Activated naive CD4-positive, alpha-beta T cell treated with anti-CD3 and anti-CD28 coated beads, Interleukin-2, amount 50 U/mL, for 72 hours (primary cell): ENCODE measurements around the gene TLR8. TPM values are rescaled to one million over a fixed set of nuclear protein-coding genes. Genes with fewer than 3 reads are reported as not detected.

Experiments
- ATAC-seq, 2 donors: fragments of 150-1000 bp; cut with Tn5 transposase; 2 replicates each; pipeline ENCODE4 v1.10.0; 2021; ENCODE audit warnings: mild to moderate bottlenecking in 2 of 2, moderate library complexity in 2 of 2
- DNase-seq, 2 donors: peaks; one replicate each; pipeline ENCODE4 v3.0.0; 2021 to 2022; ENCODE audit warnings: low spot score in 2 of 2
- H3K27ac Mint-ChIP-seq, 2 donors: one replicate each; pipeline ENCODE4 v1.8.0; 2022; ENCODE audit warnings: mild to moderate bottlenecking in 2 of 2, mixed read lengths in 2 of 2
- H3K36me3 Mint-ChIP-seq, 2 donors: one replicate each; pipeline ENCODE4 v1.8.0; 2022; ENCODE audit warnings: mixed read lengths in 2 of 2
- H3K9me3 Mint-ChIP-seq, 2 donors: one replicate each; pipeline ENCODE4 v1.8.0; 2022; ENCODE audit warnings: mixed read lengths in 2 of 2
- total RNA-seq, 2 donors: library from RNA; stranded (reverse); gene quantifications; one replicate each; pipeline ENCODE4 v1.2.3, GENCODE V29; 2022

TLR8 gene
- total RNA-seq, 2 donors from 2014 or later, result not detected

GRCh38 chrX:12891915-12892506 lies 14.4 kb upstream of the TLR8 start:
- no peaks in the 10 kb centered on the region for H3K36me3 Mint-ChIP-seq
- no peaks in the 10 kb centered on the region for H3K9me3 Mint-ChIP-seq
- peak in 1 of 2 donors; percentile 64 for ATAC-seq
- DNase-seq, result no peak
- no peak overlapping the region for H3K27ac Mint-ChIP-seq

GRCh38 chrX:12892716-12893115 lies 13.7 kb upstream of the TLR8 start:
- no peaks in the 10 kb centered on the region for H3K36me3 Mint-ChIP-seq
- no peak for DNase-seq
- H3K27ac Mint-ChIP-seq, result no peak overlapping the region
- H3K9me3 Mint-ChIP-seq, result no peaks in the 10 kb centered on the region
- ATAC-seq, result no peak

- ATAC-seq (peak; percentile 40), DNase-seq (peak in 1 of 2 donors; percentile 39)
- H3K27ac Mint-ChIP-seq, result no peak overlapping the region
Measured at GRCh38 chrX:12894074-12895030, 12.1 kb upstream of the TLR8 start.

GRCh38 chrX:12895866-12896265 lies 10.6 kb upstream of the TLR8 start:
- DNase-seq, result no peak
- Mint-ChIP-seq H3K36me3 (no peaks in the 10 kb centered on the region), H3K9me3 (no peaks in the 10 kb centered on the region), H3K27ac (no peak overlapping the region)
- no peak for ATAC-seq

More at GRCh38 chrX:12894074-12895030, 12.1 kb upstream of the TLR8 start:
- Mint-ChIP-seq H3K36me3 (no peaks in the 10 kb centered on the region), H3K9me3 (no peaks in the 10 kb centered on the region)

- DNase-seq, result no peak
- H3K9me3 Mint-ChIP-seq, result no peaks in the 10 kb centered on the region
- no peak overlapping the region for H3K27ac Mint-ChIP-seq
- H3K36me3 Mint-ChIP-seq, result no peaks in the 10 kb centered on the region
- no peak for ATAC-seq
Measured at GRCh38 chrX:12896935-12897334, 9.5 kb upstream of the TLR8 start.

- no peak overlapping the region for H3K27ac Mint-ChIP-seq
- no peaks in the 10 kb centered on the region for H3K36me3 Mint-ChIP-seq
- DNase-seq (no peak), ATAC-seq (peak; percentile 87 to 89)
- no peaks in the 10 kb centered on the region for H3K9me3 Mint-ChIP-seq
Measured at GRCh38 chrX:12898073-12898472, 8.3 kb upstream of the TLR8 start.

- no peaks in the 10 kb centered on the region for H3K36me3 Mint-ChIP-seq
- ATAC-seq (no peak), DNase-seq (no peak)
- H3K9me3 Mint-ChIP-seq, result no peaks in the 10 kb centered on the region
- no peak overlapping the region for H3K27ac Mint-ChIP-seq
Measured at GRCh38 chrX:12899506-12899905, 6.9 kb upstream of the TLR8 start.

- H3K27ac Mint-ChIP-seq, result no peak overlapping the region
- no peaks in the 10 kb centered on the region for H3K9me3 Mint-ChIP-seq
- ATAC-seq (peak; percentile 26 to 49), DNase-seq (peak; percentile 56 to 61)
- H3K36me3 Mint-ChIP-seq, result no peaks in the 10 kb centered on the region
Measured at GRCh38 chrX:12901486-12901885, 4.9 kb upstream of the TLR8 start.

GRCh38 chrX:12903646-12904045 lies 2.8 kb upstream of the TLR8 start:
- DNase-seq (no peak), ATAC-seq (no peak)
- H3K36me3 Mint-ChIP-seq, result no peaks in the 10 kb centered on the region
- H3K27ac Mint-ChIP-seq, result no peak overlapping the region
- no peaks in the 10 kb centered on the region for H3K9me3 Mint-ChIP-seq

- no peak overlapping the region for H3K27ac Mint-ChIP-seq
- no peak for DNase-seq
- no peaks in the 10 kb centered on the region for H3K36me3 Mint-ChIP-seq
Measured at GRCh38 chrX:12910423-12911121, 4.2 kb downstream of the TLR8 start.

GRCh38 chrX:12911122-12911470 lies 4.7 kb downstream of the TLR8 start:
- ATAC-seq (peak in 1 of 2 donors; percentile 47), DNase-seq (no peak)
- H3K9me3 Mint-ChIP-seq, result no peaks in the 10 kb centered on the region
- no peaks in the 10 kb centered on the region for H3K36me3 Mint-ChIP-seq
- no peak overlapping the region for H3K27ac Mint-ChIP-seq

More at GRCh38 chrX:12910423-12911121, 4.2 kb downstream of the TLR8 start:
- no peaks in the 10 kb centered on the region for H3K9me3 Mint-ChIP-seq
- ATAC-seq, result peak; percentile 50 to 79

- ATAC-seq, result no peak
- DNase-seq, result no peak
- Mint-ChIP-seq H3K9me3 (no peaks in the 10 kb centered on the region), H3K27ac (no peak overlapping the region), H3K36me3 (no peaks in the 10 kb centered on the region)
Measured at GRCh38 chrX:12912791-12913482, 6.5 kb downstream of the TLR8 start.

GRCh38 chrX:12917753-12918152 lies 11.3 kb downstream of the TLR8 start:
- DNase-seq, result no peak
- H3K27ac Mint-ChIP-seq, result no peak overlapping the region
- H3K9me3 Mint-ChIP-seq, result no peaks in the 10 kb centered on the region
- no peak for ATAC-seq
- no peaks in the 10 kb centered on the region for H3K36me3 Mint-ChIP-seq

GRCh38 chrX:12919051-12919450 lies 12.6 kb downstream of the TLR8 start:
- DNase-seq (no peak), ATAC-seq (no peak)
- H3K9me3 Mint-ChIP-seq, result no peaks in the 10 kb centered on the region
- no peaks in the 10 kb centered on the region for H3K36me3 Mint-ChIP-seq
- H3K27ac Mint-ChIP-seq, result no peak overlapping the region

GRCh38 chrX:12919620-12920019 lies 13.2 kb downstream of the TLR8 start:
- Mint-ChIP-seq H3K9me3 (no peaks in the 10 kb centered on the region), H3K36me3 (no peaks in the 10 kb centered on the region), H3K27ac (no peak overlapping the region)
- DNase-seq (no peak), ATAC-seq (no peak)

- H3K36me3 Mint-ChIP-seq, result no peaks in the 10 kb centered on the region
- DNase-seq, result no peak
- H3K9me3 Mint-ChIP-seq, result no peaks in the 10 kb centered on the region
- H3K27ac Mint-ChIP-seq, result no peak overlapping the region
- no peak for ATAC-seq
Measured at GRCh38 chrX:12920990-12921389, 14.6 kb downstream of the TLR8 start.
